H1 (cell line): Measurements from ENCODE around the gene TP63. TPM values are rescaled to one million over a fixed set of nuclear protein-coding genes. Genes with fewer than 3 reads are reported as not detected.

ENCODE experiments used
- CTCF ChIA-PET: fragments of 300-600 bp; sonication (Branson Sonifier 250); formaldehyde crosslinking; loops from one replicate; lab custom pipeline; 2021; ENCODE audit not compliant: partially characterized antibody; lab: Charles Lee
- POLR2A ChIA-PET: fragments of 300-600 bp; sonication (Branson Sonifier 250); formaldehyde crosslinking; loops from one replicate; lab custom pipeline; 2021; ENCODE audit warnings: inconsistent platforms; ENCODE audit not compliant: partially characterized antibody; lab: Charles Lee
- DNase-seq, 2 experiments: peaks; one replicate each; pipeline versions ENCODE4 v3.0.0 to v3.0.0-alpha.2; 2010 to 2022; ENCODE audit warnings: low spot score in 2 of 2, low read depth in 1 of 2, mixed read lengths in 1 of 2
- FAIRE-seq: peaks from 2 replicates; lab custom pipeline; 2011; peaks lifted over from hg19 to GRCh38; lab: Jason Lieb, UNC
- H2AFZ ChIP-seq: 2 replicates; pipeline ENCODE4 v1.8.1; 2012; ENCODE audit warnings: low read length, inconsistent platforms
- H2AK5ac ChIP-seq: 2 replicates; pipeline ENCODE4 v1.6.1; 2013; ENCODE audit warnings: low read depth, low read length
- H2BK120ac ChIP-seq: replicated peaks from 2 replicates; pipeline ENCODE3; 2013; ENCODE audit warnings: low read depth, low read length, inconsistent platforms
- H2BK12ac ChIP-seq: 2 replicates; pipeline ENCODE4 v1.6.1; 2013; ENCODE audit warnings: low read depth, low read length
- H2BK15ac ChIP-seq: 2 replicates; pipeline ENCODE4 v1.6.1; 2013; ENCODE audit warnings: low read length
- H2BK20ac ChIP-seq: 2 replicates; pipeline ENCODE4 v1.6.1; 2013; ENCODE audit warnings: low read length
- H2BK5ac ChIP-seq: 2 replicates; pipeline ENCODE4 v1.6.1; 2013; ENCODE audit warnings: low read depth, low read length
- H3K14ac ChIP-seq: 2 replicates; pipeline ENCODE4 v1.6.1; 2013; ENCODE audit warnings: inconsistent platforms; ENCODE audit not compliant: insufficient read length
- H3K18ac ChIP-seq: 2 replicates; pipeline ENCODE4 v1.6.1; 2013; ENCODE audit warnings: low read length; ENCODE audit errors: extremely low read depth
- H3K23ac ChIP-seq: 2 replicates; pipeline ENCODE4 v1.6.1; 2013; ENCODE audit warnings: inconsistent platforms; ENCODE audit not compliant: insufficient read length
- H3K23me2 ChIP-seq: 2 replicates; pipeline ENCODE4 v1.6.1; 2013; ENCODE audit warnings: low read depth, low read length
- H3K27ac ChIP-seq: 2 replicates; pipeline ENCODE4 v1.6.1; 2011; ENCODE audit warnings: low read depth, low read length, inconsistent platforms
- H3K27me3 ChIP-seq, 4 experiments: replicated peaks in 1 of 4; 1 replicate in 1 of 4; 2 replicates in 3 of 4; pipeline versions ENCODE4 v1.6.1 to v1.8.1; 2011 to 2013; ENCODE audit warnings: low read length in 3 of 4, mild to moderate bottlenecking in 3 of 4, inconsistent platforms in 2 of 4, mixed read lengths in 2 of 4, moderate library complexity in 1 of 4; ENCODE audit not compliant: control insufficient read depth in 3 of 4, insufficient read depth in 3 of 4; ENCODE audit errors: extremely low read depth in 1 of 4
- H3K36me3 ChIP-seq, 4 experiments: 2 replicates each; pipeline versions ENCODE4 v1.6.1 to v1.8.1; 2011 to 2013; ENCODE audit warnings: mild to moderate bottlenecking in 4 of 4, low read length in 3 of 4, moderate library complexity in 2 of 4, control low read depth in 1 of 4, inconsistent platforms in 1 of 4; ENCODE audit not compliant: insufficient read depth in 4 of 4, control insufficient read depth in 2 of 4
- H3K4ac ChIP-seq: replicated peaks from 2 replicates; pipeline ENCODE3; 2013; ENCODE audit warnings: low read length, low read depth, mixed read lengths, inconsistent platforms; ENCODE audit not compliant: insufficient read length
- H3K4me1 ChIP-seq, 4 experiments: replicated peaks in 1 of 4; 1 replicate in 1 of 4; 2 replicates in 3 of 4; pipeline versions ENCODE4 v1.6.1 to v1.8.1; 2011 to 2013; ENCODE audit warnings: low read length in 3 of 4, inconsistent platforms in 2 of 4, mixed read lengths in 1 of 4; ENCODE audit not compliant: insufficient read depth in 4 of 4, control insufficient read depth in 3 of 4
- H3K4me2 ChIP-seq, 2 experiments: 2 replicates each; pipeline versions ENCODE4 v1.6.1 to v1.8.1; 2011 to 2013; ENCODE audit warnings: low read depth in 2 of 2, low read length in 2 of 2, control low read depth in 1 of 2, inconsistent platforms in 1 of 2, mild to moderate bottlenecking in 1 of 2; ENCODE audit not compliant: insufficient read depth in 1 of 2
- H3K4me3 ChIP-seq, 4 experiments: fragments of 200-600, 300-600 bp in 1 of 4; sonication (generic), shearing (Covaris generic), sonication (Bioruptor Twin) in 1 of 4; 2 replicates each; pipeline versions ENCODE4 v1.5.1 to v1.8.1; 2011 to 2016; ENCODE audit warnings: low read length in 4 of 4, low read depth in 3 of 4, control low read depth in 2 of 4, inconsistent platforms in 2 of 4, mild to moderate bottlenecking in 2 of 4, mixed read lengths in 1 of 4, moderate library complexity in 1 of 4; ENCODE audit not compliant: insufficient read depth in 2 of 4; ENCODE audit errors: extremely low read depth in 1 of 4
- H3K56ac ChIP-seq: replicated peaks from 2 replicates; pipeline ENCODE3; 2013; ENCODE audit warnings: low read depth, mild to moderate bottlenecking, mixed read lengths, low read length, inconsistent platforms; ENCODE audit not compliant: insufficient read length
- H3K79me1 ChIP-seq: 2 replicates; pipeline ENCODE4 v1.6.1; 2013; ENCODE audit warnings: low read depth, low read length, control low read depth
- H3K79me2 ChIP-seq, 2 experiments: 2 replicates each; pipeline versions ENCODE4 v1.6.1 to v1.8.1; 2012 to 2013; ENCODE audit warnings: low read length in 2 of 2, mild to moderate bottlenecking in 2 of 2, inconsistent platforms in 1 of 2; ENCODE audit not compliant: insufficient read depth in 2 of 2, control insufficient read depth in 1 of 2
- H3K9ac ChIP-seq, 4 experiments: replicated peaks in 1 of 4; 1 replicate in 1 of 4; 2 replicates in 3 of 4; pipeline versions ENCODE4 v1.6.1 to v1.8.1; 2011 to 2013; ENCODE audit warnings: low read depth in 3 of 4, low read length in 3 of 4, control low read depth in 2 of 4, mild to moderate bottlenecking in 2 of 4, moderate library complexity in 2 of 4, inconsistent platforms in 1 of 4; ENCODE audit errors: extremely low read depth in 1 of 4
- H3K9me3 ChIP-seq, 2 experiments: 2 replicates each; pipeline versions ENCODE4 v1.6.1 to v1.8.1; 2012 to 2013; ENCODE audit warnings: mild to moderate bottlenecking in 2 of 2, moderate library complexity in 2 of 2, control low read depth in 1 of 2, inconsistent platforms in 1 of 2, low read depth in 1 of 2, low read length in 1 of 2, mixed read lengths in 1 of 2; ENCODE audit not compliant: insufficient read depth in 2 of 2
- H4K20me1 ChIP-seq, 2 experiments: replicated peaks in 1 of 2; 2 replicates each; pipeline versions ENCODE3 to v1.8.1; 2011 to 2013; ENCODE audit warnings: inconsistent platforms in 2 of 2, low read length in 2 of 2, mild to moderate bottlenecking in 1 of 2; ENCODE audit not compliant: insufficient read depth in 2 of 2, control insufficient read depth in 1 of 2
- H4K5ac ChIP-seq: 2 replicates; pipeline ENCODE4 v1.6.1; 2013; ENCODE audit warnings: low read length, low read depth, mixed read lengths, inconsistent platforms; ENCODE audit not compliant: insufficient read length
- H4K8ac ChIP-seq: 2 replicates; pipeline ENCODE4 v1.8.0; 2013; ENCODE audit warnings: mild to moderate bottlenecking, moderate library complexity, low read length, inconsistent platforms; ENCODE audit not compliant: insufficient read depth; ENCODE audit errors: extremely low read depth
- H4K91ac ChIP-seq: replicated peaks from 2 replicates; pipeline ENCODE3; 2013; ENCODE audit warnings: low read length, mixed read lengths, inconsistent platforms; ENCODE audit not compliant: insufficient read length
- CTBP2 ChIP-seq: IDR thresholded peaks from 2 replicates; pipeline ENCODE4 v1.7.0; 2011; ENCODE audit warnings: borderline replicate concordance, mild to moderate bottlenecking, moderate library complexity, mixed read lengths, low read length; ENCODE audit not compliant: insufficient read depth, insufficient read length
- GTF2F1 ChIP-seq: IDR thresholded peaks from 2 replicates; pipeline ENCODE4 v1.6.1; 2012; ENCODE audit warnings: low read depth, low read length, improper control_type of control experiment, borderline replicate concordance
- JUN ChIP-seq: IDR thresholded peaks from 2 replicates; pipeline ENCODE4 v1.6.1; 2011; ENCODE audit warnings: low read depth, mild to moderate bottlenecking, improper control_type of control experiment, low read length
- JUND ChIP-seq: IDR thresholded peaks from 2 replicates; pipeline ENCODE4 v1.6.1; 2011; ENCODE audit warnings: mild to moderate bottlenecking, improper control_type of control experiment, low read length
- KDM4A ChIP-seq: IDR thresholded peaks from one replicate; pipeline ENCODE4 v1.7.1; 2012; ENCODE audit warnings: low read depth, mild to moderate bottlenecking, moderate library complexity, low read length, inconsistent platforms; ENCODE audit not compliant: severe bottlenecking
- RFX5 ChIP-seq: IDR thresholded peaks from 2 replicates; pipeline ENCODE4 v1.6.1; 2011; ENCODE audit warnings: low read depth, low read length, improper control_type of control experiment, borderline replicate concordance
- SIN3A ChIP-seq, 2 experiments: IDR thresholded peaks in 1 of 2; conservative IDR thresholded peaks in 1 of 2; 2 replicates each; pipeline ENCODE4 v1.6.1; 2011 to 2012; ENCODE audit warnings: low read length in 2 of 2, improper control_type of control experiment in 1 of 2, low read depth in 1 of 2, mild to moderate bottlenecking in 1 of 2
- SP2 ChIP-seq: IDR thresholded peaks from 2 replicates; pipeline ENCODE4 v1.6.1; 2012; ENCODE audit warnings: mild to moderate bottlenecking, low read length, inconsistent platforms
- WGBS, 2 experiments: shearing (Covaris generic) in 1 of 2; methylation state at CpG; one replicate each; pipeline versions ENCODE4 v1.1.6 to v1.1.7; 2013 to 2015; ENCODE audit warnings: low lambda C conversion rate in 2 of 2, mixed read lengths in 2 of 2, inconsistent platforms in 1 of 2, low coverage in 1 of 2, missing lambda C conversion rate in 1 of 2; ENCODE audit not compliant: insufficient replicate concordance in 2 of 2, insufficient coverage in 1 of 2, insufficient read length in 1 of 2; ENCODE audit errors: extremely low coverage in 1 of 2, missing lambda C conversion rate in 1 of 2; 5-methylcytosine and 5-hydroxymethylcytosine counted together
- polyA plus RNA-seq, 7 experiments: library from polyadenylated mRNA; depleted of rRNA in 3 of 7; stranded (reverse) in 5 of 7; unstranded in 2 of 7; fragments of >200 nt in 5 of 7; fragments of 200-250 nt in 2 of 7; gene quantifications; 1 replicate in 5 of 7; 2 replicates in 1 of 7; 4 replicates in 1 of 7; pipeline versions ENCODE4 v1.2.1 to v1.2.3, GENCODE V29; 2011 to 2013; ENCODE audit warnings: missing spikeins in 2 of 7, mixed read lengths in 2 of 7
- total RNA-seq: library from RNA; stranded (reverse); fragmentation: NEBNext Ultra II Directional; extraction: Animal tissue kit (Norgen Biotek cat#: 25700); gene quantifications from 2 replicates; pipeline ENCODE4 v1.2.1, GENCODE V29; 2021
- TF ChIP-seq, protein P1 (sequence below): IDR thresholded peaks from 2 replicates; pipeline ENCODE4 v1.6.1; 2011; ENCODE audit warnings: low read length, improper control_type of control experiment

TP63 gene
- total and polyA plus RNA-seq, 2 of the 8 experiments (the other 6 are each of a cell fraction or from before 2014, with no cell fraction given) = not detected

DNA sequence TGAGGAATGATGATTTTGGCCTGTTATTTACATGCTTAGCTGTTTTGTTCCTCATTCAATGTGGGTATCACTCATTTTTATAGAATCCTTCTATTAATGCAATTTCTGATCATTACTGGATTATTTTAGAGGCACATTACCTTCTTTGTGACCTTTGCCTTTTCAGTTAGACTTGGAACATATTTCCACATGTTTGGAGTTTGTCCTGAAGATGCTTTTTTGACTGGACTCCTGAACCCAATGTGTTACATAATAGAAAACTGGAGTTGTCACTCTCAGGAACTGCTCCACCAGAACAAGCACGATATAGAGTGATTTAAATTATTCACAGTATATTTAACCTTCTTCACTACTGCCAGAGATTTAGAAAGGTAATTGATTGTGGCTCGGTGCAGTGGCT lies 59.5 kb downstream of the TP63 start:
- no peak for FAIRE-seq
- TF ChIP-seq CTBP2 (no peak), RFX5 (no peak), GTF2F1 (no peak), JUN (no peak), KDM4A (no peak), SIN3A (conservative IDR thresholded peaks at IDR 0.05 in 1 of 2, IDR thresholded peaks at IDR 0.05 in 1 of 2; ENCODE audit: low read depth in 1 of 2, low read length in 2 of 2) (no peak), JUND (no peak), SP2 (no peak)
- TF ChIP-seq, protein P1, sequence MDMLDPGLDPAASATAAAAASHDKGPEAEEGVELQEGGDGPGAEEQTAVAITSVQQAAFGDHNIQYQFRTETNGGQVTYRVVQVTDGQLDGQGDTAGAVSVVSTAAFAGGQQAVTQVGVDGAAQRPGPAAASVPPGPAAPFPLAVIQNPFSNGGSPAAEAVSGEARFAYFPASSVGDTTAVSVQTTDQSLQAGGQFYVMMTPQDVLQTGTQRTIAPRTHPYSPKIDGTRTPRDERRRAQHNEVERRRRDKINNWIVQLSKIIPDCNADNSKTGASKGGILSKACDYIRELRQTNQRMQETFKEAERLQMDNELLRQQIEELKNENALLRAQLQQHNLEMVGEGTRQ = no peak

More for the DNA sequence above, 59.5 kb downstream of the TP63 start:
- Histone ChIP-seq H2BK120ac (no peak overlapping the region), H3K56ac (no peak overlapping the region), H2BK15ac (no peak overlapping the region), H3K9ac (no peak overlapping the region), H3K36me3 (no peaks in the 10 kb centered on the region), H2AFZ (no peak overlapping the region), H2AK5ac (no peak overlapping the region), H3K27me3 (no peaks in the 10 kb centered on the region), H3K4me3 (no peak overlapping the region), H3K4me2 (no peak overlapping the region), H3K23ac (no peak overlapping the region), H4K20me1 (no peaks in the 10 kb centered on the region), H2BK5ac (no peak overlapping the region), H2BK20ac (no peak overlapping the region), H3K27ac (no peak overlapping the region), H3K4ac (no peak overlapping the region), H3K14ac (no peak overlapping the region), H3K18ac (no peak overlapping the region), H3K4me1 (no peaks in the 10 kb centered on the region), H3K79me2 (no peaks in the 10 kb centered on the region), H4K8ac (no peak overlapping the region), H3K9me3 (no peaks in the 10 kb centered on the region), H2BK12ac (no peak overlapping the region), H3K79me1 (no peaks in the 10 kb centered on the region), H3K23me2 (no peaks in the 10 kb centered on the region), H4K5ac (no peak overlapping the region), H4K91ac (no peak overlapping the region)
- no peak for DNase-seq
- 80% methylated on average over 2 of the region's 2 CpGs; no CpG with 5 or more reads in 1 of the 2 experiments for WGBS, 2 experiments
- ChIA-PET CTCF (interaction anchor here (0.8 to 7.1 kb wide), 2 partner anchors 15 to 258 kb away, joined by 3 to 68 read pairs; no protein-coding TSS in a partner anchor), POLR2A (no interaction called here)
